ENCODE data around the gene MEX3D.
A peak's percentile ranks its signal among the peaks of the same experiment; 100 is the strongest.
"Not testable (repeated sequence)": the region's sequence is repeated elsewhere in the genome, so short reads cannot be mapped to it uniquely, and the experiment has no call there.

Gene MEX3D

DNA sequence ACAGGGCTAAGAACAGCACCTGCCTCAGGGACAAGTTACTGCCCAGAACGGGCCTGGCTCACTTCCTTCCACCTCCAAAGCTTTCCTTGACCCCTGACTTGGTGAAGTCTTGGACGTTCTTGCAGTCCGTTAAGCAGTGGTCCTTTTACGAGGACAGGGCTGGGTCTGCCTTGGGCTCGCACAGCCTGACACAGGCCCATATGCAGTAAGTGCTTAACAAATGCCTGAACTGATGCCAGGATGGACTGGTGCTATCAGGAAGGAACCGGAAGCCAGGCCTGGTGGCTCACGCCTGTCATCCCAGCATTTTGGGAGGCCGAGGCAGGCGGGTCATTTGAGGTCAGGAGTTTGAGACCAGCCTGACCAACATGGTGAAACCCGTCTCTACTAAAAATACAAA is 46.1 kb downstream of the MEX3D start:
- no peak overlapping the region for H3K4me3 ChIP-seq (ENCODE audit: low read depth, low read length)

DNA sequence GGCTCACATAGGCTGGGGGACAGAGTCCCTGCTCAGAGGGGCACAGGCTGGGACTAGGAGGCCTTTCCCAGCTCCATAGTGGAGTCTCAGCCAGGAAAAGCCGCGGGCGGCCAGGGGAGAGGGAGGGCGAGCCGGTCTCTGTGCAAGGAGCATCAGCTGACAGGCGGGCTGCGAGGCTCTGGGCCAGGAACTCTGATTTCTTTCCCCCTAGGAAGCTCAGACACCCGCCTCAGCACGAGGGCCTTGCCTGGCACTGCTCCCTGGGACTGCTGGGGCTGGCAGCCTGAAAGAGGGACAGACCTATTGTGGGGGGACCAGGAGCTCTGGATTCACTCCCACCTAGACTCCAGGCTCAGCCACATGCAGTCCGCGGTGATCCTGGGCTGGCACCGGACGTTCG is 46.5 kb downstream of the MEX3D start:
- H3K4me3 ChIP-seq (ENCODE audit: low read depth, low read length): no peak overlapping the region

DNA sequence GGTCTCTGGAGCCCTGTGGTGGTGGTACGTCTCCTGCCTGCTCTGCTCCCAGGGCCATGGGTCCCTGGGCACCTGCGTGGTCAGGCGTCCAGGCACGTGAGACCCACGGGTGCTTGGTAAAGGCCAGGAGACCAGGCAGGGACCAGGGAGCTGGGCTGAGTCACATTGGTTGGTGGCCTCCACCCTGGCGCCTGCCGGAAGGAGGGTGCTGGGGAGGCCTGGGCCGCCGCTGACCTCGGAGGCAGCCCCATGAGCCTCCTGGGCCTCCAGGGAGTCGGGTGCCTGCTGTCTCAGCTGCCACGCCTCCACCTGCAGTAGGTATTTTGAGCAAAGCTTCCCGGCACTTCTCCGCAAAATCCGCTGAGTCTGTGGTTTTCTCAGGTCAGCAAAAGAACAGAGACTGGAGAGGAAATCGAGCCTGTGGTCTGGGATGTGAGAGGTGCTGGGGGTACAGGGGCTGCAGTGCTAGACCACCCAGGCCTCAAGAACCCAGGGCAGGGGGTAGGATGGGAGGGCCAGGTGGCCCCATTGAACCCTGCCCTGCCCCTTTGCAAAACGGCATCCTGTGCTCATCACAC is 47.8 kb downstream of the MEX3D start:
- H3K4me3 ChIP-seq (ENCODE audit: low read depth, low read length): no peak overlapping the region

DNA sequence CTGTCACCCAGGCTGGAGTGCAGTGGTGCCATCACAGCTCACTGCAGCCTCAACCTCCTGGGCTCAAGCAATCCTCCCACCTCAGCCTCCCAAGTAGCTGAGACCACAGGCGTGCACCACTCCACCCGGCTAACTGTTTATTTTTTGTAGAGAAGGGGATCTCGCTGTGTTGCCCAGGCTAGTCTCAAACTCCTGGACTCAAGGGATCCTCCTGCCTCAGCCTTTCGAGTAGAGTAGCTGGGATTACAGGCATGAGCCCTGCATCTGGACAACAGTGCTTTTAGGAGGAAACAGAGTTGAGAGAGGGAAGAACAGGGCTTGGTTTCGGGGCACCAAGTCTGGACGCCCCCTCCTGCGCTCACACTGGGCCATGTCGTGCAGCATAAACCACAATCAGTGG is 48.3 kb downstream of the MEX3D start:
- H3K4me3 ChIP-seq (ENCODE audit: low read depth, low read length): not testable (repeated sequence)

DNA sequence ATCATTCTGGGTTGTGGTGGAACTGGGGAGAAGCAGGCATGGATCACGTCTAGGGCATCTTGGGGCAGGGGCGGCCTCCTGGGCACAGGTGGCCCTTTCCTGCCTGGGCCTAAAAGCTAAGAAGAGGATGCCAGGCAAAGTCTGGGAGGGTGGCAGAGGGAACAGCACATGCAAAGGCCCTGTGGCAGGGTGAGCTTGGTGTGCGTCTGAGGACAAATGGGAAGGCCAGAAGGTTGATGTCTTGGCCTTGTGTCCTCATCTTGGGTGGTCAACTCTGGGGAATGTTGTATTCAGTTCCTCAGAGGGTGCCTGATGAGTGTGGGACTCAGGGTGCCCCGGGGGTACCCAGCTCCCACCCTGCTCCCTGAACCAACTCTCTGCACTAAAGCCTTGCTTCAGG is 49.7 kb downstream of the MEX3D start:
- no peak overlapping the region for H3K4me3 ChIP-seq (ENCODE audit: low read depth, low read length)

DNA sequence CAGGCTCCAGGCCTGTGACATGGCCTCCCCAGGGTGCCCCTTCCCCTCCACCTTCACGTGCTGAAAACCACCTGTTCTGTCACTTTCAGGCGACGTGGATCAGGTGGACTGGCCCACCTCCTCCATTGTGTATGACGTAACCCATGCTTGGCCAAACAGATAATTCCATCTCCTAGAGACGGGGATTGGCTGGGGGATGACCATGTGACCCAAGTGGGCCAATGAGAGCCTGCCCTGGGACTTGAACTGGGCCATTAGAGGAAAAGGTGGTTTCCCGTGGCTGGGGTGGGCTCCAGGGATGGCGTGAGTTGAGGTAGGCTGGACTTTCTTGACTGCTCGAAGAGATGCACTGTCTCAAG is 51.8 kb downstream of the MEX3D start:
- H3K4me3 ChIP-seq (ENCODE audit: low read depth, low read length): no peak overlapping the region

DNA sequence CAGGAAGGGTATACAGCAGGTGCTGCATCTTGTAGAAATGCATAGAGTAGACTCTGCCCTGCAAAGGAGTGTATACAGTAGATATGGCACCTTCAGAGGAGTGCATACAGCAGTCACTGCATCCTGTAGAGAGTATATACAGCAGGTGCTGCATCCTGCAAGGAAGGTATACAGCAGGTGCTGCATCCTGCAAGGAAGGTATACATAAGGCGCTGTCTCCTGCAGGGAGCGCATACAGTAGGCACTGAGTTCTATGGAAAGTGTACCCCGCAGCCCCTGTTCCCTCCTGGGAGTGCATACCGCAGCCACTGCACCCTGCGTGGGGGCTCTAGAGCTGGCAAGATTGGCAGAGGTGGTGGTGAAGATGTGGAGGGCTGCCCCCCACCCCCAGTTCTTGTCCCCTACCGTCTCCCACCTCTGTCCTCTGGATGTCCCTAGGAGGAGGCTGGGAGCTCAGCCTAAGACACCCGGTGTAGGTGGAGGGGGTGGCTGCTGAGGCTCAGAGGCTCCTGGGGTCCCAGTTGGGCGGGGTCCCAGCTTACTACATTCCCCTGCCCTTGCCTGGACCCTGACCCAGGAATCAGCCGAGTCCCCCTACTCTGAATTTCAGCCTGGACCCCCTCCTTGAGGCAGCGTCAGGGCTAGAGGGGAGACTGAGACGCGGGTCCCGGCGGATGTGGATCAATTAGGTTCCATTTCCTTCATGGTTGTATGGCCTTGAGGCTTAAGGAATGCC is 53.0 kb downstream of the MEX3D start:
- H3K4me3 ChIP-seq (ENCODE audit: low read depth, low read length): no peak overlapping the region

DNA sequence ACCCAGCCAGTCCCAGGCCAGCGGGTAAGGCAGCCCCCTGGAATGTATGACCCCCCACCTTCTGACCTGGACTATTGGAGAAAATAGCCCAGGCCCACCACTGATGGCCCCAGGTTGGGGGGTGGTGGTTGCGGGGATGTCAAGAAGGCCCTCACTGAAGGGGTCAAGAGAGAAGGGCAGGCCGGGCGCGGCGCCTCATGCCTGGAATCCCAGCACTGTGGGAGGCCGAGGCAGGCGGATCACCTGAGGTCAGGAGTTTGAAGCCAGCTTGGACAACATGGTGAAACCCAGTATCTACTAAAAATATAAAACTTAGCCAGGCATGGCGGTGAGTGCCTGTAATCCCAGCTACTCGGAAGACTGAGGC is 53.8 kb downstream of the MEX3D start:
- H3K4me3 ChIP-seq (ENCODE audit: low read depth, low read length): no peak overlapping the region

DNA sequence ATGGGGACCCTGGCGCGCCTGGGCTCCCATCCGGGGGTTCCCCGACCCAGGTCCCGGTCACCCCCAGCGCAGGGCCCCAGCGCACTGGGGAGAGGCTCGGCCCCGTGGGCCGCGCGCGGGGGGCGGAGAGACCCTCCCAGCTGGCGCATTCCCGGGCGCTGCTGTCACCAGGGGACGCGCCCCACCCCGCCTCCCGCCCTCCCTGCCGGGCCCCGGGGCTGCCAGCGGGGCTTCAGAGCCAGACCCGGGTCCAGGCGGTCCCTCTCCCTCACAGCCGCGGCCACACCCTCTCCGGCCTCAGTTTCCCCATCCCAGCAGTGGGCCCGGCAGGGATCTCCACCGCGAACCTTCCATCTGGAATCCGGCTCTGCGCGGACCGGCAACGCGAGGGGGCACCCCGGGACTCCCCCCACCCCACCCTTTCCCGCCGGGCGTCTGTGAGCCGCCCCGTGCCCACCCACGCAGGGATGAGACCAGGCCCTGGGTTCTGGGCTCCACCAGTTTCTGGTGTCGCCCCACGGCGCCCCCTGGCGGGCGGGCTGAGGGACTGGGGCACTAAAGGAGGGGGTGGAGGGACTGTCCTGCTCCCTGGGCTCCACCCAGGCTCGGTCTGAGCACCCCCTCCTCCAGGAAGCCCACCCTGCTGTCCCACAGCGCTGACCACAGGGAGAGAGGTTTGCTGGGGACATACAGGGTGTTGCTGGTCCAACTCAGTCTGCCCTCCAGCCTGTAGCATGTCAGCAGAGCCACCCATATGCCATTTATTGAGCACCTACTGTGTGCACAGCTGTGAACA is 54.4 kb downstream of the MEX3D start:
- no peak overlapping the region for H3K4me3 ChIP-seq (ENCODE audit: low read depth, low read length)

DNA sequence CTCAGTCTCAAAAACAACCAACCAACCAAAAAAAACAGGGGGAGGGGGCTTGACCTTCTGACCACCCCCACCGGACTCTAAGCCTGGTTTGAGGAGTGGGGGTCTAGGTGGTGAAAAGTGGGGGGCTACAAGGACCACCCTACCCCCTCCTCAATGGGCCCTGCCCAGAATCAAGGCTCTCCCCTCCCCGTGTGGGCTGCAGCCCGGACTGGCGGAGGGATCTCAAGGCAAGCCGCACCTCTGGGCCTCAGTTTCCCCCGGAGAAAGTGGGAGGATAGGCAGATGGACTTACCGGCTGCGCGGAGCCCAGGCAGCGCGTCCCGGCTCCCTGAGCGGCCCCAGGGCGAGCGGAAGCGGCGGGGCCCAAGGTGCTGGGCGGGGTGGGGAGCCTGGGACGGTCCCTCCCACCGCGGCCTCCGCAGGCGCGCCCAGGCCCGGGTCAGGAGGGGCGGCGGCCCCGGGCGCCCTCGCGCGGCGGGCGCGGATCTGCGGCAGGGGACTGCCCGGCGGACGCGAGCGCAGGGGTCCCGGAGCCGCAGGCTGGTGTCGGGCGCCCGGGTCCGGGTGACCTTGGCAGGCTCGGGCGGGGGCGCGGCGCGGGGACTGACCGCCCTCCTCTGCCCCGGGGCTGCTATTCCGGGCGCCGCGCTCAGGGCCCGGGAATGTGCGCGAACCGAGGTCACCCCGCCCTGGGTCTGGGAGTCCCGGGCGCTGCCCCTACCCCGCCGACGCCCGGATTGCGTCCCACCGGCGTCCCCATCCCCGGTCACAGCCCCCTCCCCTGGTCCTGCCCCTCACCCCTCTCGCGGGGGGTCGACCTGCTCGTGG is 55.2 kb downstream of the MEX3D start, which contains the start of gene ADAMTSL5:
TSS of gene ADAMTSL5 (minus strand) at position 349 of the 828 bp plus-strand sequence. CDS start 2,076 bp downstream, outside the sequence.
- H3K4me3 ChIP-seq (ENCODE audit: low read depth, low read length): peak within 1 kb of the TSS; percentile 17

DNA sequence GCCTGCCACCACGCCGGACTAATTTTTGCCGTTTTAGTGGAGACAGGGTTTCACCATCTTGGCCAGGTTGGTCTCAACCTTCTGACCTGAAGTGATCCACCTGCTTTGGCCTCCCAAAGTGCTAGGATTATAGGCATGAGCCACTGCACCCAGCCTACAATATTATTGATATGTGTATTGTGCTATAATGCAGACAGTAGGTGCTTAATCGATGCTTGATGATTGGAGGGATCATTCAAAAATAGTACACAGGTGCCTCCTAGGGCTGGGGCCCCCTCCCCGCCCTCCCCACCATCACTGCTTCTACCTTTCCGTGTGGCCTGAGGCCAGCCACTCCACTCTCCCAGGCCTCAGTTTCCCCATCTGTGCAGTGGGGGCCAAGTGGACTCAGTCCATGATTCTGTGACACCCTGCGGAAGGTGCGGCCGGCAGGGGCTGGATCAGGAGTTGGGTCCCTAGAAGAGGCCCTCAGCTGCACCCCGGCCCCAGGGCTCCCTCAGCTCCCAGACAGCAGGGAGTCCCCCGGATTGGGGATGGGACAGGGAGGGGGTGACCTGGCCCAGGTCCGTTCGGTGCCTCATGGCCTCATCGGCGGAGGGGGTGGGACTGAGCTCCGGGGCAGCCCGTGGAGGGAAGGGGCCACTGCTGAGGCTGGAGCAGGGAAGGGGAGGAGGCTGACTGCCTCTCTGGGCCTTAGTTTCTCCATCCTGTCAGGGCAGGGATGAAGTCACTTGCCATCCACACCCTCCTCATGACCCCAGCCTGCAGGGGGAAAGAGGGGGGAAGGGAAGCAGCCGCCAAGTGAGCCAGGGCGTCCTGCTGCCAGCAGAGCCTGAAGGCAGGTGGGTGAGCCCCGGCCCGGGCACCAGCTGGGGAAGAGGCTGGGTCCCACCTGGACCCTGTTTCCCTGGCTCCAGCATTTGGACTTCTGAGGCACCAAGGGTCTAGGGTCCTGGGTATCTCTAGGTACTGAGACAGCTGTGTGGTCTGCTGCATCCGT is 56.5 kb downstream of the MEX3D start:
- no peak overlapping the region for H3K4me3 ChIP-seq (ENCODE audit: low read depth, low read length)

DNA sequence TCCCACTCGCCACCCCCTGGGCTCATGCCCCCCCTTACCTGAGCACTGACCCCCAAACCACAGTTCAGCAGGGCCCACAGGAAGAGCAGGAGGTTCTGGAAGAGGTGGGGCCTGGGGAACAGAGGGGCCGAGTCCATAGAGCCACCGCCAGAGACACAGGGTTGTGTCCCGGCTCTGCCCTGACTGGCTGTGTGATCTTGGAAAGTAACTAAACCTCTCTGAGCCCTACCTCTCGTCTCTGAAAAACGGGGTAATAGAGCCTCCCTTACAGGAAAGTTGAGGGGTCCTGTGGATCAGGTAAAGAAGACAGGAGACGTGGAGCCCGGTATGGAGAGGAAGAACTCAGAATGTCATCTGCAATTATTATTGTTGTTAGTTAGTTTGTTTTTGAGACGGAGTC is 57.3 kb downstream of the MEX3D start:
- no peak overlapping the region for H3K4me3 ChIP-seq (ENCODE audit: low read depth, low read length)

DNA sequence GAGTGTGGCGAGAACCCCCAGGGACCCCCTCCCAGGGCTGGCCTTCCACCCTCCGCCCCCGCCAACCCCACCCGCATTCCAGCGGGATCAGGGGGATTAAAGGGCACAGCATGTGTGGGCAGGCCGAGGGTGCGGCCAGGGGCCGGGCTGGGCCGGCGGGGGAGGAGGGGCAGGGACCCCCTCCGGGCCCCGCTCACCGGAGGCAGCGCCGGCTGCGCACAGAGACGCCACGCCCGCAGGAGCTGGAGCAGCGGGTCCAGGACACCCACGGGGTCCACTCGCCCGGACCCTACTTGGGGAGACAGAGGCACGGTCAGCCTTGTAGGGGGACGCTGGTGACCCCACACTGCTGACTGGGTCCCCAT is 57.7 kb downstream of the MEX3D start:
- no peak overlapping the region for H3K4me3 ChIP-seq (ENCODE audit: low read depth, low read length)

DNA sequence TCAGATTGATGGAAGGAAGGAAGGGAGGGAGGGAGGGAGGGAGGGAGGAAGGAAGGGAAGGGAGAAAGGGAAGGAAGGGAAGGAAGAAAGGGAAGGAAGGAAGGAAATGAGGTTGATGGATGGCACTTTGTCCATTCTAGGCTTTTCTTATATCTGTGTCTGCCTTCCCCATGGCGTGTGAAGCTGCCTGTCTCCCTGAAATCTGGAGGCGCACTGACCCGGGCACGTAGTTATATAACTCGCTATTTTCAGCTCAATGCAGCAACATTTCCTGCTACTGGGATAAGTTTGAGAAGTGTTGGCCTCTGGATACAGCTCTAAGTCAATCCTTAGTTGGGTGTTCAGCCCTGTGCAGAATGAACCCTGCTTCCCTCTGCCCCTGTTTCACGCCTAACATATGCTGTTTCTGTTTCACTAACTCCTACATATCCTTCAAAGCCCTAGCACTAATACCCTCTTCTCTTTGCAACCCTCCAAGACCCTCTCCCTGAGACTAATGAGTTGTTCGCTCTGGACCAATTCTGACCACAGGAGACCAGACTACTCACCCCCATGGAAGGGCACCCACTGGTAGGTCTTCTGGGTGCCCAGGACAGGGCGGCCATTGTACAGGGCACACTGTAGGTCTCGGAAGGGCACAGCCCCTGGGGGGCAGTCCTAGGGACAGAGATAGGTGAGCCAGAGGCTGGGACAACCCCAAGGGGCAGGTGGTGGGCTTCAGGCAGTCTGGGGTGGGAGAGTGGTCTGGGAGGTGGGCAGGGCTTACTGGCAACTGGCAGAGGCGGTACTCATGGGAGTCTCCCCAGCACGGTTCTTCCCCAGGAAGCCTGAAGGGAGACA is 58.3 kb downstream of the MEX3D start:
- H3K4me3 ChIP-seq (ENCODE audit: low read depth, low read length): no peak overlapping the region

DNA sequence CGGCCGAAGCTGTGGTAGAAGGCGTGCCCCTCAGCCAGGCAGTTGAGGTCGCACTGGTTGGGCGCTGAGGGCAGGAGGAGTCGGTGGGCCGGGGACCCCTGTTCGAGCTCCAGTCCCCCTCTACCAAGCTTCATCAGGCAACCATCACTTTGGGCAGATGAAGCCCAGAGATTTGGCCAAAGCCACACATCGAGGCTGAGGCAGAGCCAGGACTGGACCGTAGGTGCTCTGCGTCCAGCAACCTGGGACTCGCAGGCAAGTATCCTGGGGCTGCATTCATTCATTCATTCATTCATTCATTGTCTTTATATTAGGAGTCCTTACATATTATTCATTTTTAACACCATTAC is 59.6 kb downstream of the MEX3D start:
- H3K4me3 ChIP-seq (ENCODE audit: low read depth, low read length): peak overlapping the region; percentile 10

DNA sequence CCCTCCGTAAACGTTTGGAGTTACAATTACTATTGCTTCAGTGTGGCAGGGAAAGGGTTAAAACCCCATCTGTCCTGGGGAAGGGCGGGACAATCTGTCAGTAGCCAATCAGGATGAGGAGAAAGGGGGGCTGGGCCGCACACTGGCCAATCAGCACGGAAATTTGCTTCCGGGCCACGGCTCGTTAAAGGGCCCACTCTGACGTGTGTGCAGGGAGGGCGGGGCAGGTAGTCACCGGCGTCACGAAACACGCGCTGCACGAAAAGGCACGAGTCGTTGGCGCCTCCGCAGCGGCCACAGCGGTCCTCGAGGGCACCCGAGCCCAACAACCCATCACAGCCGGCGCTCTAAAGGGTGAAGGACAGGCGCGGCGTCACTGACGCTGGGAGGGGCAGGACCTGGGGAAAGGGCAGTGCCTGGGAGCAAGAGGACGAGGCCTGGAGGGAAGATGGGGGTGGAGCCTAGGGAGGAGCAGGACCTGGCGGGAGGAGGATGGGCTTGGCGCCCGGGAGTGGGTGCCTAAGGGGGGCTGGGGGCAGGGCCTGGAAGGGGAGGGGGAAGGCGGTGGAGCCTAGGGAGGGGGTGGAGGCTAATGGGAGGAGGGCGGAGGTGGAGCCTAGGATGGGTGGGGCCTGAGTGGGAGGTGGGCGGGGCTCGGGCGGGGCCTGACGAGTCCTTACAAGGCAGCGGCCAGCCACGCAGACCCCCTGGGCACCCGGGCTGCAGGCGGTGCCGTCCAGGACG is 60.2 kb downstream of the MEX3D start:
- H3K4me3 ChIP-seq (ENCODE audit: low read depth, low read length): peak overlapping the region; percentile 72

DNA sequence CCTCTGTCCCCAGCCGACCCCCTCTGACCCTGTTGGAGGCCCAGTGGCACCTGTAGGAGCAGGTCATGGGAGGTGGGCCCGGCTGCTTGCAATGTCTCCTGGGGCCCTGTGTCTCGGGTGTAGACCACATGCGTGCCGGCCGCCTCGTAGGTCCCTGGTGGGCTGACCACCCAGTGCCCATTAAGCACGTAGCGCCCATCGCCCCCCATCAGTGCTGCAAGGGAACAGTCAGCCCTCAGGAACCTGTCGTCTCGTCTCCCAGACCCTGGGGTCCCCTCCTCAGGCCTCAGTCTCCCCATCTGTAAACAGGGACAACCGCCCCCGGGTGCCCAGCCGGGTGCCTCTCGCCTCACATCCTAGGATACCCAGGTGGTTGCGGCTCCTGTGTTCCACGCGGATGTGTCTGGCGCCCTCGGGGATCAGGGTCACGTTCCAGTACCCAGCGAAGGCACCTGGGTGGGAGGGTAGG is 60.9 kb downstream of the MEX3D start:
- peak overlapping the region; percentile 8 for H3K4me3 ChIP-seq (ENCODE audit: low read depth, low read length)

All from iPS-11a (cell line).